IMR-90 (cell line): ENCODE results near the gene SPTLC2. TPM values are rescaled to one million over a fixed set of nuclear protein-coding genes. Genes with fewer than 3 reads are reported as not detected.
"Not testable (repeated sequence)": the region's sequence is repeated elsewhere in the genome, so short reads cannot be mapped to it uniquely, and the experiment has no call there.

Experiments
- ATAC-seq: fragments of 200-7000 bp; cut with Tn5 transposase; 2 replicates; pipeline ENCODE4 v1.9.1; 2020; ENCODE audit warnings: low read depth, mild to moderate bottlenecking, moderate library complexity
- BruUV-seq: library from RNA; stranded (reverse); fragments of 400-500 nt; replicated peaks from 2 replicates; lab custom pipeline; 2021; lab: Mats Ljungman, UMichigan
- CTCF ChIA-PET: fragments of 300-600 bp; formaldehyde crosslinking; extraction: SDS; loops from one replicate; lab custom pipeline; 2021; ENCODE audit warnings: antibody characterized with exemption; lab: Yijun Ruan, JAX
- POLR2A ChIA-PET: fragments of 300-600 bp; sonication (Branson Sonifier 250); formaldehyde crosslinking; loops from one replicate; lab custom pipeline; 2022; ENCODE audit warnings: antibody characterized with exemption; ENCODE audit not compliant: unreplicated experiment; lab: Charles Lee
- DNase-seq: peaks from one replicate; pipeline ENCODE4 v3.0.0; 2013
- H2AFZ ChIP-seq: replicated peaks from 2 replicates; pipeline ENCODE3; 2013; ENCODE audit warnings: low read length, mild to moderate bottlenecking; ENCODE audit not compliant: poor library complexity
- H2AK5ac ChIP-seq: 2 replicates; pipeline ENCODE4 v1.6.1; 2013; ENCODE audit warnings: low read depth, low read length, inconsistent platforms
- H2AK9ac ChIP-seq: replicated peaks from 2 replicates; pipeline ENCODE3; 2013; ENCODE audit warnings: mild to moderate bottlenecking, low read depth, low read length, moderate library complexity; ENCODE audit not compliant: poor library complexity
- H2BK120ac ChIP-seq: 2 replicates; pipeline ENCODE4 v1.6.1; 2013; ENCODE audit warnings: low read depth, low read length, inconsistent platforms
- H2BK15ac ChIP-seq: 3 replicates; pipeline ENCODE4 v1.6.1; 2013; ENCODE audit warnings: low read depth, low read length, inconsistent platforms
- H2BK20ac ChIP-seq: 2 replicates; pipeline ENCODE4 v1.6.1; 2013; ENCODE audit warnings: low read depth, mild to moderate bottlenecking, inconsistent platforms, low read length, moderate library complexity
- H2BK5ac ChIP-seq: 2 replicates; pipeline ENCODE4 v1.6.1; 2013; ENCODE audit warnings: mild to moderate bottlenecking, low read depth, low read length, inconsistent platforms; ENCODE audit not compliant: poor library complexity, severe bottlenecking
- H3K14ac ChIP-seq: replicated peaks from 2 replicates; pipeline ENCODE4 v1.6.1; 2013; ENCODE audit warnings: low read depth, low read length, inconsistent platforms
- H3K18ac ChIP-seq: 2 replicates; pipeline ENCODE4 v1.6.1; 2013; ENCODE audit warnings: low read depth, low read length, control low read depth
- H3K23ac ChIP-seq: 2 replicates; pipeline ENCODE4 v1.6.1; 2013; ENCODE audit warnings: low read depth, low read length, inconsistent platforms
- H3K27ac ChIP-seq: 2 replicates; pipeline ENCODE4 v1.5.1; 2013; ENCODE audit warnings: mild to moderate bottlenecking, control low read depth, low read length; ENCODE audit not compliant: insufficient read depth
- H3K27me3 ChIP-seq: 2 replicates; pipeline ENCODE4 v1.6.1; 2013; ENCODE audit warnings: low read length; ENCODE audit not compliant: control insufficient read depth, insufficient read depth
- H3K36me3 ChIP-seq: 2 replicates; pipeline ENCODE4 v1.6.1; 2013; ENCODE audit warnings: low read length, mixed read lengths; ENCODE audit not compliant: control insufficient read depth, insufficient read depth
- H3K4ac ChIP-seq: 2 replicates; pipeline ENCODE4 v1.6.1; 2013; ENCODE audit warnings: low read depth, low read length, inconsistent platforms
- H3K4me1 ChIP-seq: 2 replicates; pipeline ENCODE4 v1.6.1; 2013; ENCODE audit warnings: low read length, mixed read lengths; ENCODE audit not compliant: control insufficient read depth, insufficient read depth
- H3K4me2 ChIP-seq: 2 replicates; pipeline ENCODE4 v1.6.1; 2013; ENCODE audit warnings: low read depth, mild to moderate bottlenecking, control low read depth, low read length, moderate library complexity
- H3K4me3 ChIP-seq: 2 replicates; pipeline ENCODE4 v1.5.1; 2013; ENCODE audit warnings: low read depth, mild to moderate bottlenecking, control low read depth, low read length, moderate library complexity; ENCODE audit not compliant: insufficient read depth
- H3K56ac ChIP-seq: 2 replicates; pipeline ENCODE4 v1.6.1; 2013; ENCODE audit warnings: low read length, inconsistent platforms; ENCODE audit not compliant: insufficient read depth; ENCODE audit errors: extremely low read depth
- H3K79me1 ChIP-seq, 2 experiments: 2 replicates each; pipeline ENCODE4 v1.6.1; 2013; ENCODE audit warnings: low read length in 2 of 2, inconsistent platforms in 1 of 2, low read depth in 1 of 2
- H3K9ac ChIP-seq: 2 replicates; pipeline ENCODE4 v1.6.1; 2013; ENCODE audit warnings: low read depth, low read length, control low read depth
- H3K9me1 ChIP-seq: 2 replicates; pipeline ENCODE4 v1.6.1; 2013; ENCODE audit warnings: low read length, inconsistent platforms; ENCODE audit not compliant: insufficient read depth
- H3K9me3 ChIP-seq: 2 replicates; pipeline ENCODE4 v1.6.1; 2013; ENCODE audit warnings: low read length; ENCODE audit not compliant: control insufficient read depth, insufficient read depth
- H4K20me1 ChIP-seq: 2 replicates; pipeline ENCODE4 v1.6.1; 2013; ENCODE audit warnings: low read length, inconsistent platforms; ENCODE audit not compliant: insufficient read depth
- H4K5ac ChIP-seq: 2 replicates; pipeline ENCODE4 v1.6.1; 2013; ENCODE audit warnings: mild to moderate bottlenecking, low read depth, low read length, control low read depth
- H4K8ac ChIP-seq, 2 experiments: 2 replicates each; pipeline ENCODE4 v1.6.1; 2013; ENCODE audit warnings: low read depth in 2 of 2, low read length in 2 of 2, control low read depth in 1 of 2, inconsistent platforms in 1 of 2
- H4K91ac ChIP-seq: 2 replicates; pipeline ENCODE4 v1.6.1; 2013; ENCODE audit warnings: low read depth, low read length, inconsistent platforms; ENCODE audit not compliant: insufficient read depth
- WGBS, 2 experiments: methylation state at CpG; one replicate each; pipeline versions ENCODE4 v1.1.5 to v1.1.7; 2013; ENCODE audit warnings: missing lambda C conversion rate in 2 of 2; ENCODE audit not compliant: insufficient read length in 1 of 2; ENCODE audit errors: extremely low coverage in 2 of 2; 5-methylcytosine and 5-hydroxymethylcytosine counted together
- dilution Hi-C: fragments of 300-500 bp; cut with HindIII; formaldehyde crosslinking; loops from one replicate; pipeline ENCODE4 v1.14.3; 2018; ENCODE audit warnings: low sequenced_read_pairs; ENCODE audit not compliant: unreplicated experiment
- in situ Hi-C: fragments of 300-500 bp; cut with MboI; formaldehyde crosslinking; loops from 3 replicates; pipeline ENCODE4 v1.14.3; 2019; ENCODE audit warnings: low sequenced_read_pairs, inconsistent platforms, mixed read lengths
- intact Hi-C: fragments of 100-400 bp; cut with micrococcal nuclease; formaldehyde crosslinking; loops from 2 replicates; pipeline ENCODE4 v1.10.0; 2022
- polyA plus RNA-seq, 3 experiments: library from polyadenylated mRNA; depleted of rRNA; stranded (reverse); fragments of >200 nt; gene quantifications; 2 replicates each; pipeline ENCODE4 v1.2.3, GENCODE V29; 2012; ENCODE audit warnings: low replicate concordance in 1 of 3
- total RNA-seq: library from RNA; depleted of rRNA; stranded (reverse); fragments of >200 nt; gene quantifications from 2 replicates; pipeline ENCODE4 v1.2.3, GENCODE V29; 2012

SPTLC2 gene
- total and polyA plus RNA-seq, 2 of the 4 experiments (the other 2 are of a cell fraction): 22.6 to 68.3 TPM

DNA sequence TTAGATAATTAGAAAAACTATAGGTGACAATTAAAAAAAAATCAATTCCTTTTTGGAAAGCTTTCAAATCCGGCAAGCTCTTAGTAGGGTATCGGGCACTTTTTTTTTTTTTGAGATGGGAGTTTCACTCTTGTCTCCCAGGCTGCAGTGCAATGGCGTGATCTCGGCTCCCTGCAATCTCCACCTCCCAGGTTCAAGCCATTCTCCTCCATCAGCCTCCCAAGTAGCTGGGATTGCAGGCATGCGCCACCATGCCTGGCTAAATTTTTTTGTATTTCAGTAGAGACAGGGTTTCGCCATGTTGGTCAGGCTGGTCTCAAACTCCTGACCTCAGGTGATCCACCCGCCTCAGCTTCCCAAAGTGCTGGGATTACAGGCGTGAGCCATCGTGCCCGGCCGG, 71.3 kb downstream of the SPTLC2 start:
- POLR2A ChIA-PET, CTCF ChIA-PET: not testable (repeated sequence)
- no CpG with 5 or more reads among the region's 11 CpGs for WGBS, 2 experiments

More for the DNA sequence above, 71.3 kb downstream of the SPTLC2 start:
- H3K56ac ChIP-seq, H3K27ac ChIP-seq, H3K4me2 ChIP-seq, H2BK15ac ChIP-seq, H3K9me3 ChIP-seq, H2AK5ac ChIP-seq, H3K18ac ChIP-seq, BruUV-seq, H3K23ac ChIP-seq, H3K4me1 ChIP-seq, DNase-seq, H4K20me1 ChIP-seq, H4K8ac ChIP-seq, H4K5ac ChIP-seq, H2BK20ac ChIP-seq, H2BK5ac ChIP-seq, dilution Hi-C loops, H3K9me1 ChIP-seq, H2AK9ac ChIP-seq, intact Hi-C loops, H3K4ac ChIP-seq, H3K9ac ChIP-seq, H3K4me3 ChIP-seq, H4K91ac ChIP-seq, H2BK120ac ChIP-seq, H3K27me3 ChIP-seq, ATAC-seq, H2AFZ ChIP-seq, H3K14ac ChIP-seq: not testable (repeated sequence)
- peaks cover 19 to 45% of the 10 kb centered on the region in 2 experiments for H3K79me1 ChIP-seq
- in situ Hi-C loops: loop anchor here (5.0 to 10.0 kb wide), 2 partner anchors 83 to 250 kb away; no protein-coding TSS in a partner anchor
- H3K36me3 ChIP-seq: peaks cover 30% of the 10 kb centered on the region
